ENCODE results near the gene EEF2KMT.

- no peak for TF ChIP-seq CTCF (IDR thresholded peaks at IDR 0.05)
- no peak for TF ChIP-seq POLR2A (IDR thresholded peaks at IDR 0.05)
Measured at GRCh38 chr16:5046914-5047313, 50.7 kb downstream of the EEF2KMT start.
